Stimulated activated CD8-positive, alpha-beta memory T cell treated with anti-CD3 and anti-CD28 coated beads, Interleukin-7, amount 100 ng/mL, for 4 hours (primary cell): ENCODE results near the gene AKT1.
"Not testable (repeated sequence)": the region's sequence is repeated elsewhere in the genome, so short reads cannot be mapped to it uniquely, and the experiment has no call there.

Experiments
- DNase-seq, 2 donors: peaks; one replicate each; pipeline ENCODE4 v3.0.0-alpha.2; 2020; ENCODE audit warnings: low read depth in 2 of 2

Gene AKT1

DNA sequence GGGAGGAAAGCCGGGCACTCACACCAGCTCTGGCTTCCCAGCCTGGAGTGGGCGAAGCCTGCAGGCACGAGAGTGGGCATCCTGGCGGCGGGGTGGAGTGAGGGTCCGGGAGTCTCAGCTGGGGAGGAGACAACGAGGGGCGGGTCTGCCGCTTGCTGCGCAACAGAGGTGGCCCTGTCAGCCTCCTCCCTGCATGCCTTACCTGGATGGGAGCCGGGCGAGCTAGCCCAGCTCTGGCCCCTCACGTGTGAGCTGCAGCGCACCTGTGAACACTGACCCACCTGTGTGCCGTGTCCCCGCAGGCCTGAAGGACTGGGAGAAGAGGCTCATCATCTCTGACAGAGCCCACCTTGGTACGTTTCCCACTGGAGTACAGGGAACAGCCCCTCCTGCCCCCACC lies 56.5 kb downstream of the AKT1 start:
- no peak for DNase-seq

- DNase-seq: no peak
Measured at GRCh38 chr14:104738375-104739019, 57.1 kb downstream of the AKT1 start.

GRCh38 chr14:104735830-104736642 lies 59.5 kb downstream of the AKT1 start:
- DNase-seq: no peak

- DNase-seq: no peak
Measured at GRCh38 chr14:104734991-104735779, 60.4 kb downstream of the AKT1 start.

GRCh38 chr14:104734601-104734990 lies 61.0 kb downstream of the AKT1 start:
- DNase-seq: no peak

DNA sequence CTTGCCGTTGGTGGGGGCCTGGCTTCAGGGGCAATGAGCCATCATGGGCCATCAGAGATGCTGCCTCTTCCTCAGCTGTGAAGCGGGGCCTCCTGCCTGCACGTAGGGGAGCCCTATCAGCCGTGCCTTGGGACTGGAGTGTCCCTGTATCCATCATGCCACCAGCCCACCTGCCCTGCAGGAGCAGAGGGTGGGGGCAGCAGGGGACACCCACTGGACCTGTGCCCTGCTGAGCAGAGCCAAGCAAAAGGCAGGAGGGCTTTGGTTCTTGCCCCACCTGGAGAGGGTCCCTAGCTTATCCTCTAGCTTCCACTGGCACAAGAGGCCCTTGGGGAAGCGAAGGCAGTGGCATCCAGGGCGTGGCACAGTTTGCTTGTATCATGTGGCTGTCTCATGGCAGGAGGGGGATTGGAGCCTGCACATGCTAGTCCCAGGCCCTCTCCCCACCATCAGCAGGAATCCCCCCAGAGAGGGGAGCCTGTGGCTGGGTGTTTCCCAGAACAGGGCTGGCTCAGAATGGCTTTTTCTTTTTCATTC lies 61.4 kb downstream of the AKT1 start:
- no peak for DNase-seq

DNA sequence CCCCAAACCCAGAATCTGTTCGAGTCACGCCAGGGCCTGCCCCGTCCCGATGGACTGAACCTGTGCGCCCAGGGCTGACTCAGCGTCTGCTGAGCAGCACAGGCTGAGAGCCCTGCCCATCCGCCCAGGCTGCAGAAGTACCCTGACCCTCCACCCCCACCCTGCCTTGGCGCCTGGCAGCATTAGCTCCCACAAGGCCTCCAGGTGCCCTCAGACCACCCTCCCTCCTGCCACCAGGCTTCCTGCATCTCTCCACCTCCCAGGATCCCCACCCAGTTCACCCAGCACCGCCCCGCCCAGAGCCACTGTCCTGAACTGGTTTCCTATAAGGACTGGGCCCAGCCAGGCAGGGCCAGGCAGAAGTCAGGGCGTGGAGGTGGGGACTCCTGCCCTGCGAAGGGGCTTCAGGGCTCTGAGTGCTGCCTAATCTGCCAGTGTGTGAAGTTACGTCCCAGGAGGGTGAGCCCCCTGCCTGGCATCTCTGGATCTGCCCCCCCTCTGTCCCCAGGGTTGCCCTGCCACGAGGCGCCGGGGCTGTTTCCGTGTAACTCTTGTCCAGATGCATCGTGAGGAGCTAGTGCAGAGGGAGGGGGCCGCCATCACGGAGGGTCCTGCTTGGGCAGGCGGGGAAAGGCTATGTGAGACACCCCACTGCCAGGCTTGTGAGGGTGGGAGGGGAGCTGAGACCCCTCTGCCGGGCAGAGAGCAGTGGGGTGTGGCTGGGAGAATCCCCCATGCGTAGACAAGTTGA lies 62.4 kb downstream of the AKT1 start:
- no peak for DNase-seq

DNA sequence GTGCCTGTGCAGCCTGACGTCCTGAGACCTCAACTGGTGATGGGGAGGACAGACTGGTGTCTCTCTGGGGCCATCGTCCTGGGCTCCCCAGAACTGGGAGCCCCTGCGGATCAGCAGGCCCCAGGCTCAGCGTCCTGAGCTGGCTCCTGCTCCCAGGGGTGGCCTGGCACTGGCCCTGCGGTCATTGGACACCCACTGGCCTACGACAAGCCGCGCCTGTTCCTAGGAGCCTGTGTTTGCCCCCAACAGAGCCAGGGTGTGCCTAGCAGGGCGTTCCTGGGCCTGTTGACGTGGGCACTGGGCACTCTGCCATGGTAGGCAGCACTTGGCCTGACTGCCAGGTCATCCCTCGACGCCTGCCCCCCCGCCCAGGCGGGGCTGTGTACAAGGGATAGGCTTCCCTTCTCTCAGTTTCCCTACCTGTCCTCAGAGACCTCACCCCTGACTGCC lies 63.2 kb downstream of the AKT1 start:
- no peak for DNase-seq

GRCh38 chr14:104731320-104732294 lies 63.9 kb downstream of the AKT1 start:
- DNase-seq: no peak

GRCh38 chr14:104730487-104730886 lies 65.1 kb downstream of the AKT1 start:
- DNase-seq: no peak

DNA sequence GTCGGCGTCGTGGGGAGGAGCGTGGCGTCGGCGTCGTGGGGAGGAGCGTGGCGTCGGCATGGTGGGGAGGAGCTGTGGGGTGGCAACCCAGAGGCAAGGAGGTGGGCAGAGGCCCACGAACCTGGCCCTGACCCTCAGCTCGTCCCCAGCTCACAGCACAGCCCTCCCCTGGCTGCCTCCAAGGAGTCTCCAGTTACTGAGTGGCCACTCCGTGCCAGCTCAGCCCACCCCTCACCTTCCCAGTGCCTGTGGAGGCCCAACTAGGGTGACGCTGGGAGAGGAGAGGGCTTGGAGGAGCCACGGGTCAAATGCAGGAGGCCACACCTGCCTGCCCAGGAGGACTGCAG lies 65.7 kb downstream of the AKT1 start:
- no peak for DNase-seq

- not testable (repeated sequence) for DNase-seq
Measured at GRCh38 chr14:104729176-104729834, 66.2 kb downstream of the AKT1 start.

DNA sequence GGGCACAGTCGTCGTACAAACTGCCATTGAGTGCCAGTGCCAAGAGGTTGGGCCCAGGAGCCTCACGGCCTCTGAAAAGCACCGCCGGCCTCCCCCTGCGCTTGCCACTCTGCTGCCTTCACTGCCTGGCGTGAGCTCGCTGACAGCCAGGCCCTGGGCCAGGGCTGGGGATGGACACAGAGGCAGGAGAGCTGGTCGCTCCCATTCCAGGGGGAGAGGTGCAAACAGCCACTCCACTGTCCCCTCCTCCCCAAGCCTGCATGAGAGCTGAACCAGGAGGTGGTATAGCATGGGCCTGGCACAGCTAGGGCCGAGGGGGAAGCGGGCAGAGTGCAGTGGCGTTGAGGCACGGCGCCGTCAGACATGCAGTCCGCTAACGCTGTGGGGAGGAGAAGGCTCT lies 66.9 kb downstream of the AKT1 start:
- DNase-seq: no peak

DNA sequence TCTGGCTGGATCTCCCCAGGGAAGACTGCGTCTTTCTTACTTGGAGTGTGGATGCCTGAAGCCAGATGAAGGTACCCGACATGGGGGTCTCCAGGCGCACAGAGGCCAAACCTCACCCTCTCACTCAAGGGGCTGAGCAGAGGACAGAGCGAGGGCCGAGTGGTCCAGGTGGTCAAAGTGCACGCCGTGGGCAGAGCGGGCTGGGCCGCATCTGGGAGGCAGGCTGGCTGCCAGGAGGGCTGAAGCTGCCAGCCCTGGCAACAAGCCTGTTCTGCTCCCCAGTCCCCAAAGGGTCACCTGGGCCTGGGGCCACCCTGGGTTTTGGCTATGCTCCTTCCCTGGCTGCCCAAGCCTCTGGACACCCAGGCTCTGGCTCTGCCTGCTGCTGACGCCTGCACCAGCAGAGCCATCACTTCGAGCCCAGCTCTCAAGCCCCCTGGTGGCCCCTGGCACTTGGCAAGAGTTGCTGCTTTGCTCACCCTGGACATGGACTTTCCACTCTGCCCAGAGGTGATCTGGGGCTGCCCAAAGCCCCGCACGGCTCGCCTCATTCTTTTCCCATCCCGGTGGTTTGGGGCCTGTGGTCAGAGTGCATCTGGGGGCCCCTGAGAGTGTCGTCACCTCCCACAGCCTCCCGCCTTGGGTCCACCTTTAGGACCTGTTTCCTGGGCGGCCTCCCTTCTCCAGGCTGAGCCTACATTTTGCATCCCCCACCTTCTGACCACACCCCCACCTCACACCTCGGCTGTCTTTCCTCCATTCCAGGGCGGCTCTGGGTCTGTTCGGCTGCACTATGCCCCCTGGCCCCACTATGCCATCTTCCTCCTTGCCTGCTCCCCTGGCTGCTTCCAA lies 68.7 kb downstream of the AKT1 start:
- DNase-seq: no peak

DNA sequence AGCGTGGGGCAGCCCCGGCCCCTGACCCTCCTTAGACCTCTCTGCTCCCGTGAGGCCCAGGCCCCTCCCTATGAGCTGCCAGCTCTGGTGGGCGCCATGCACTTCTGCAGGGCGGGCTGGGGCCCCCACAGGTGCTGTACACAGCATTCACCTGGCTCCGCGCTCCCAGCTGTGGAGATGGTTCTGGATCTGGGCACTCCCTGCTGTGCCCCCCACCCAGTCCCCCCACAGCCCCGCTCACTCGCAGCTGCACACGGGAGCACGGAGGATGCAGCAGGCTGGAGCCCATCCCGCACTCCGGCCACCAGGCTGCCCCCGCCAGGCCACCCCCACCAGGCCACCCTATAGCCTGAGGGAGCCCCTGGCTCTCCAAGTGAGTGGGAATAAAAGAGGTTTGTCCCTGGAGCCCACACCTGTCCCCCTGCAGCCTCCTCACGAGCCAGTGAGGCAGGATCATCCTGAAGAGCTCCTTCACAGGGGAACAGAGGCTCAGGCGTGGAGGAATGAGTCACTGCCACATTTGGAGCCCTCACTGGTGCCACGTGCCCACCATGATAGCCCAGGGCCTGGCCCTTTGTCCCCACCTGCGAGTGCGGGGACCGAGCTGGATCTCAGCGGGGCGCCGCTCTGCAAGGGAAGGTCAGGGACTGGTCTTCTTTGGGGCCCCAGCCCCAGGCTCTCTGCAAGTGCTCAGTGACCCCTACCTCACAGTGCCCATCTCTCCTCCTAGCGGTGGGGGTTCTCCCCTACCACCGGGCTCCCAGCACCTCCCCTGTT lies 69.6 kb downstream of the AKT1 start:
- DNase-seq: no peak

- no peak for DNase-seq
Measured at GRCh38 chr14:104724981-104725771, 70.4 kb downstream of the AKT1 start.

DNA sequence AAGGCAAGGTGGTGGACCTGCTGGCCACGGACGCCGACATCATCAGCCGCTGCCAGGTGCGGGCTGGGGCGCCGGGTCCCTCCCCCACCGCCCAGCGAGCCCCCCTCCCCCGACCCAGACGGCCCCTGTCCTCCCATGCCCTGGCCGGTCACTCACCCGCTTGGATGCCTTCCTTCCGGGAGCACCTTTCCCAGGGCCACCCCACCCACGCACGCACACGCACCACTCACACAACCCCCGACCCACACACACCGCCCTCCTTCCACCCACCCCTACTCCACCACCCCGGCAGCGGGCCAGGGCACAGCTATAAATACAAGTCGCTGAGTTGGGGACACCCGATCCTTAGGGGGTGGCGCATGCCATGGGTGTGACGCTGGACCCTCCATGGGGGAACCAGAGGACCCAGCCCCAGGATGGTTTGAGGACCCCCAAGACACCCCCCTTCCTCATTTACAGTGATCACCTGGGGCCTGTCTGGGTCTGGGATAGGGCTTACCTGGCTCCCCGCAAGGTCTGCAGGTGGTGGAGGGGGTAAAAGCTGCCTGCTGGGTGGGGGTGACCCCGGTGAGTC lies 71.1 kb downstream of the AKT1 start:
- DNase-seq: peak in 1 of 2 donors; percentile 23
